ENCODE measurements around the gene VPS45.
"Not testable (repeated sequence)": the region's sequence is repeated elsewhere in the genome, so short reads cannot be mapped to it uniquely, and the experiment has no call there.

VPS45 gene

GRCh38 chr1:150028322-150028721, 39.3 kb upstream of the VPS45 start:
- no peak for DNase-seq (ENCODE audit: low spot score)
- H3K4me3 ChIP-seq: no peak overlapping the region
- TF ChIP-seq CTCF (IDR thresholded peaks at IDR 0.05): no peak
- no peak overlapping the region for H3K27ac ChIP-seq

- DNase-seq (ENCODE audit: low spot score): no peak
- Histone ChIP-seq H3K4me3 (no peak overlapping the region), H3K27ac (no peak overlapping the region)
- TF ChIP-seq CTCF (IDR thresholded peaks at IDR 0.05): no peak
These were observed 33.2 kb upstream of the VPS45 start for GRCh38 chr1:150034336-150034735.

GRCh38 chr1:150049926-150050325, 17.6 kb upstream of the VPS45 start:
- H3K27ac ChIP-seq: no peak overlapping the region
- no peak for DNase-seq (ENCODE audit: low spot score)
- no peak for TF ChIP-seq CTCF (IDR thresholded peaks at IDR 0.05)

GRCh38 chr1:150051089-150051373, 16.5 kb upstream of the VPS45 start:
- Histone ChIP-seq H3K27ac (no peak overlapping the region), H3K4me3 (no peak overlapping the region)
- no peak for TF ChIP-seq CTCF (IDR thresholded peaks at IDR 0.05)
- no peak for DNase-seq (ENCODE audit: low spot score)

More at GRCh38 chr1:150049926-150050325, 17.6 kb upstream of the VPS45 start:
- no peak overlapping the region for H3K4me3 ChIP-seq

- not testable (repeated sequence) for DNase-seq (ENCODE audit: low spot score); H3K27ac ChIP-seq; H3K4me3 ChIP-seq
These were observed 15.6 kb upstream of the VPS45 start for GRCh38 chr1:150051905-150052412.

- no peak for DNase-seq (ENCODE audit: low spot score)
- Histone ChIP-seq H3K27ac (no peak overlapping the region), H3K4me3 (no peak overlapping the region)
- no peak for TF ChIP-seq CTCF (IDR thresholded peaks at IDR 0.05)
These were observed 13.7 kb upstream of the VPS45 start for GRCh38 chr1:150053926-150054325.

GRCh38 chr1:150055507-150055906, 12.1 kb upstream of the VPS45 start:
- H3K27ac ChIP-seq; H3K4me3 ChIP-seq; DNase-seq (ENCODE audit: low spot score): not testable (repeated sequence)

GRCh38 chr1:150056407-150056806, 11.2 kb upstream of the VPS45 start:
- Histone ChIP-seq H3K27ac (no peak overlapping the region), H3K4me3 (no peak overlapping the region)
- DNase-seq (ENCODE audit: low spot score): no peak
- TF ChIP-seq CTCF (IDR thresholded peaks at IDR 0.05): no peak
